ENCODE results near the gene NUDT13.

NUDT13 gene

DNA sequence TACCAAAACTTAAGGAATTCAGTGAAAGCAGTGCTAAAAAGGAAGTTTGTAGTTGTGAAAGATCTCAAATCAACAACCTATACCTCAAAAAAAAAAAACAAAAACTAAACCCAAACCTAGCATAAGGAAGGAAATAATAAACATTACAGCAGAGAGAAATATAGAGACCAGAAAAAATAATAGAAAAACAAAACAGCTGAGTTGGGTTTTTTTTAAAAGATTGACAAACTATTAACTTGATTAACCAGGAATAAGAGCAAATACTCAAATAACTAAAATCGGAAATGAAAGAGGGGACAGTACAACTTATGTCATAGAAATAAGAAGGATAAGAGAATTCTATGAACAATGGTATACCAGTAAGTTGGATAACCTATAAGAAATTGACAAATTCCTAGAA lies 50.8 kb downstream of the NUDT13 start:
- no peak for DNase-seq (ENCODE audit: extremely low read depth in 1 of 2, low read depth in 1 of 2)

- no peak for DNase-seq (ENCODE audit: extremely low read depth in 1 of 2, low read depth in 1 of 2)
Observed at GRCh38 chr10:73161662-73162061, 51.4 kb downstream of the NUDT13 start.

DNA sequence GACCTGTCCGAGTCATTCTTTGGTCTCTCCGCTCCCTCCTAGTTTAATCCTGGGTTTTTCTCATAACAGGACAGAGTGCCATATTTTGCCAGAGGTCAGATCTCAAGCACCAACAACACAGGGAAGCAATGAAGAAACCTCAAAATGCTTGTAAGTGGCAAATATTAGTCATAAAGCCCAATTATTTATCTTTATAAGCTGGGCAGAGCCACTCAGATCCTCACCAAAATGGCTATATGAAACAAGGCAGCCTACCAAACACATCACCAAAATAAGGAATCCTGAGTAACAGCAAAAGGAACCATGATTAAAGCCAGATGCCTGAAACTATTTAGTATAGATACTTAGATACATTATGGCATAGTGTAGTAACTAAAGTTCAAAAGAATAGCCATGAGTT lies 52.8 kb downstream of the NUDT13 start:
- no peak for DNase-seq (ENCODE audit: extremely low read depth in 1 of 2, low read depth in 1 of 2)

GRCh38 chr10:73166972-73167371 lies 56.7 kb downstream of the NUDT13 start:
- DNase-seq (ENCODE audit: extremely low read depth in 1 of 2, low read depth in 1 of 2) = no peak

- peak in 1 of 2 donors; percentile 5 for DNase-seq (ENCODE audit: extremely low read depth in 1 of 2, low read depth in 1 of 2)
Observed at GRCh38 chr10:73167458-73167782, 57.2 kb downstream of the NUDT13 start.

GRCh38 chr10:73167783-73168464 lies 57.7 kb downstream of the NUDT13 start, which contains the start of the genes ECD and FAM149B1:
Gene ECD (minus strand): TSS chr10:73168008. CDS start chr10:73163937, 4,071 bp downstream.
Gene FAM149B1 (plus strand): TSS chr10:73168119. CDS start chr10:73168340, 221 bp downstream.
- DNase-seq (ENCODE audit: extremely low read depth in 1 of 2, low read depth in 1 of 2) = peak; percentile 88 to 92

- no peak for DNase-seq (ENCODE audit: extremely low read depth in 1 of 2, low read depth in 1 of 2)
Observed at GRCh38 chr10:73168465-73168803, 58.2 kb downstream of the NUDT13 start.

GRCh38 chr10:73169320-73169719 lies 59.1 kb downstream of the NUDT13 start:
- DNase-seq (ENCODE audit: extremely low read depth in 1 of 2, low read depth in 1 of 2) = no peak

GRCh38 chr10:73172867-73173266 lies 62.6 kb downstream of the NUDT13 start:
- DNase-seq (ENCODE audit: extremely low read depth in 1 of 2, low read depth in 1 of 2) = no peak

DNA sequence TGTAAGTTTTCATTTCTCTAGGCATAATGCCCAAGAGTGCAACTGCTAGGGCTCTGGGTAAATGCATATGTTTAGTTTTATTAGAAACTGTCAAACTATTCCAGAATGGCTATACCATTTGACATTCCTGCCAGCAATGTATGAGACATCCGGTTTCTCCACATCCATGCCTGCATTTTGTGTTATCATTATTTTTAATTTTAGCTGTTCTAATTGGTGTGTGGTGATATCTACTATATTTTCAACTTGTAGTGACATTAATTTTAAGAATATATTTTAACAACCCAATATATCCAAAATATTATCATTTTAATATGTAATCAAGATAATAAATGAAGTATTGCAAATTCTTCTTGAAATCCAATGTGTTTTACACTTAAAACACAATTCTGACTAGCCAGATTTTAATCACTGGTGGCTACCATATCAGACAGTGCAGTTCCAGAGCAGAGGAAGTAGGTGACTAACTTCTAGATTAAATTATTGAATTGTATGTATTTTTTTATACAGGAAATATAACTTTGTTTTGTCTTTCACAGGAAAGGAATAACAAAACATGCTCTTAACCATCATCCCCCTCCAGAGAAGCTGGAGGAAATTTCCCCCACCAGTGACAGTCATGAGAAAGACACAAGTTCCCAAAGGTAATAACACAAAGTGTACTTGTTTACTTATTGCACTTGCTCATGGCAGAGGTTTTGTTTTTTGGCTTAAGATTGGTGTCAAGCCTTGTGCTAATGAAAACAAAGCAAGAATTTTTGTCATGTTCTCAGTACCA lies 64.1 kb downstream of the NUDT13 start:
- DNase-seq (ENCODE audit: extremely low read depth in 1 of 2, low read depth in 1 of 2) = no peak
